ENCODE results near the gene ANXA6.
A peak's percentile ranks its signal among the peaks of the same experiment; 100 is the strongest.

Gene ANXA6

GRCh38 chr5:151168602-151169344 lies 11.2 kb upstream of the ANXA6 start:
- no peaks in the 10 kb centered on the region for H3K27me3 Mint-ChIP-seq
- peaks cover 33% of the 10 kb centered on the region for H3K4me1 Mint-ChIP-seq (ENCODE audit: low read depth)
- no peak overlapping the region for H3K4me3 Mint-ChIP-seq
- H3K9me3 Mint-ChIP-seq (ENCODE audit: low read depth): no peaks in the 10 kb centered on the region
- H3K27ac Mint-ChIP-seq: peak overlapping the region; percentile 54
- H3K36me3 Mint-ChIP-seq: no peaks in the 10 kb centered on the region

- Mint-ChIP-seq H3K4me1 (ENCODE audit: low read depth) (peaks cover 33% of the 10 kb centered on the region), H3K27me3 (no peaks in the 10 kb centered on the region), H3K36me3 (no peaks in the 10 kb centered on the region), H3K27ac (no peak overlapping the region), H3K4me3 (no peak overlapping the region), H3K9me3 (ENCODE audit: low read depth) (no peaks in the 10 kb centered on the region)
Measured at GRCh38 chr5:151167022-151167421, 9.4 kb upstream of the ANXA6 start.

DNA sequence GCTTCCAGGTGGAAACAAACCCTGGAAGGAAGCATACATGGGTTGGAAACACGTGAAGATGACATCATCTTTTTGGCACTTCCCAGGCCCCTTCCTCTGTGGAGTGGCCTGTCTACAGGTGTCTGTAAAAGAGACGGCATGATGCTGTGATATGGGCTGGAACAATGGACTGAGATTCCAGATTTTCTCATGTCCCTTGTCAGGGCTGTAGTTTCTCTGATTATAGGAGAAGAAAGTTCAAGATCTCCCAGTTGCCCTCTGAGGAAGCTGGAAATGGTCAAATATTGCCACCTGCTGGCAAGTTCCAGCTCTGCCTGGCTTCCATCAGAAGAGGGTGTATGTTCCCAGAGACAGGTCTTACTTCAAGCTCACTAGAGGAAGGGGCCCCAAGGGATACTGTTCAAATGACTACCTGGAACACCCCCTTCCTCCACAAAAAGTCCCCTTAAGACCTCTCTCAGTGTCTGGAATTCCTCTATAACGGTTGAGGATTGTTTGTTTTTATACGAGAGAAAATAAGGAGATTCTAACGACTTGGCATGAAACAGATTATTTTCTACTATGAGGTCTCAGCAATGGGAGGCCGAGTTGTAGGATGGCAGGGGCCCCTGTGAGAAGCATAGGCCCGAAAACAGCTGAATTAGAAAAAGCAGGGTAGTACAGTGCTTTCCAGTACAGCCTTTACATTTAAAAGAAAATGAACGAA lies 7.3 kb upstream of the ANXA6 start:
- Mint-ChIP-seq H3K36me3 (no peaks in the 10 kb centered on the region), H3K27me3 (no peaks in the 10 kb centered on the region), H3K4me3 (no peak overlapping the region), H3K27ac (peak overlapping the region; percentile 22), H3K4me1 (ENCODE audit: low read depth) (peaks cover 21% of the 10 kb centered on the region), H3K9me3 (ENCODE audit: low read depth) (no peaks in the 10 kb centered on the region)

- Mint-ChIP-seq H3K27me3 (no peaks in the 10 kb centered on the region), H3K36me3 (no peaks in the 10 kb centered on the region), H3K4me1 (ENCODE audit: low read depth) (peaks cover 30% of the 10 kb centered on the region), H3K27ac (no peak overlapping the region), H3K9me3 (ENCODE audit: low read depth) (no peaks in the 10 kb centered on the region), H3K4me3 (no peak overlapping the region)
Measured at GRCh38 chr5:151162776-151163175, 5.2 kb upstream of the ANXA6 start.

GRCh38 chr5:151159649-151160373 lies 2.2 kb upstream of the ANXA6 start:
- Mint-ChIP-seq H3K36me3 (no peaks in the 10 kb centered on the region), H3K9me3 (ENCODE audit: low read depth) (no peaks in the 10 kb centered on the region), H3K4me1 (ENCODE audit: low read depth) (peaks cover 44% of the 10 kb centered on the region), H3K4me3 (peak overlapping the region; percentile 46), H3K27me3 (no peaks in the 10 kb centered on the region), H3K27ac (peak overlapping the region; percentile 68)

DNA sequence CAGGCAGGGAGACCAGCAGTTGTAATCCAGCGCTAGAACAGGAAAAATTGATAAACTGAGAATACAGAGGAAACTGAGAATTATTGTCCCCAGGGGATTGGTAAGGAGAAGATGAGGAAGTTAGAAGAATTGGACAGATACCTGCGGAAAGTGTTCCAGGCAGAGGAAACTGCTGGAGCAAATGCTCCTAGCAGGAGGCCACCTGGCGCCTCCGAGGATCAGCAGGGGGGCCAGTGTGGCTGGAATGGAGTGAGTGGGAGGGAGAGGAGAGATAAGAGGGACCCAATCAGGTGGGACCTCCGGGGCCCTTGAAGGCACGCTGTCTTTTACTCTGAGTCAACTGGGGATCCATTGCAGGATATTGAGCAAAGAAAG lies 695 bp upstream of the ANXA6 start:
- Mint-ChIP-seq H3K36me3 (peaks cover 3% of the 10 kb centered on the region), H3K27me3 (no peaks in the 10 kb centered on the region), H3K4me3 (peak overlapping the region; percentile 94), H3K9me3 (ENCODE audit: low read depth) (no peaks in the 10 kb centered on the region), H3K4me1 (ENCODE audit: low read depth) (peaks cover 51% of the 10 kb centered on the region), H3K27ac (peak overlapping the region; percentile 97)

- peaks cover 66% of the 10 kb centered on the region for H3K4me1 Mint-ChIP-seq (ENCODE audit: low read depth)
- H3K27me3 Mint-ChIP-seq: no peaks in the 10 kb centered on the region
- H3K4me3 Mint-ChIP-seq: peak overlapping the region; percentile 94
- no peaks in the 10 kb centered on the region for H3K9me3 Mint-ChIP-seq (ENCODE audit: low read depth)
- peaks cover 6% of the 10 kb centered on the region for H3K36me3 Mint-ChIP-seq
- H3K27ac Mint-ChIP-seq: peak overlapping the region; percentile 97
Measured at GRCh38 chr5:151156507-151157420, 815 bp downstream of the ANXA6 start.

DNA sequence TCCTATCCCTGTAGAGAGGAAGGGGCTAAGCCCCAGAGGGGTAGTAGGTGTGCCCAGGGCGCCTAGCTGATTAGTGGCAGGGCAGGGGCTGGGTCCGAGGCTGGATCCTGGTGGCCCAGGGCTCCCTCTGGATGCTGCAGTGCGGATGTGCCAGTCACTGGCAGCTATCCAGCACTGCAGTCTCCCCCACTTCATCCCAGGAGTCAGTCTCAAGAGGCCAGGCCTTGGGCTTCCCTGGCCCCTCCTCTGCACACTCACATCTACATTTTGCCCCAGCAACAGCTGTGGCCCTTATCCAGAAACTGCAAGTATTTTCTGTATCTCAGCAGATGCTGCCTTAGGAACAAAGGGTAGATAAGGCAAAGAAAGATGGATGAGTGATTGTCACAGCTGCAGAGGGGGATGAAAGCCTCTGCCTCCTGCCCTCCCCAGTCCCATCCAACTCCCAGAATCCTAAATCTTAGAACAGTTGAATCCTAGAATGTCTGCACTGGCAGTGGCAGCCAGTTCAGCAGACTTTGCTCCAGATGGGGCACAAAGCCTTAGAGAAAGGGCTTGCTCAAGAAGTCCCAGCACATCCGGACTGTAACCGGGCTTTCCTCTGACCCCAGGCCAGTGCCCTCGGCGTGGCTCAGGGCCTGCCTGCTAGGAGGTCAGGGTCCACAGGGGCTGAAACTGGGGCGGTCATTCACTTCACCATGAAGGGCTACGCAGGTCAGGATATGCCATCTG lies 1.6 kb downstream of the ANXA6 start:
- no peaks in the 10 kb centered on the region for H3K9me3 Mint-ChIP-seq (ENCODE audit: low read depth)
- peak overlapping the region; percentile 97 for H3K27ac Mint-ChIP-seq
- H3K36me3 Mint-ChIP-seq: peaks cover 8% of the 10 kb centered on the region
- peak overlapping the region; percentile 94 for H3K4me3 Mint-ChIP-seq
- peaks cover 74% of the 10 kb centered on the region for H3K4me1 Mint-ChIP-seq (ENCODE audit: low read depth)
- H3K27me3 Mint-ChIP-seq: no peaks in the 10 kb centered on the region

GRCh38 chr5:151154931-151155774 lies 2.4 kb downstream of the ANXA6 start:
- no peaks in the 10 kb centered on the region for H3K9me3 Mint-ChIP-seq (ENCODE audit: low read depth)

GRCh38 chr5:151153766-151154272 lies 3.8 kb downstream of the ANXA6 start:
- Mint-ChIP-seq H3K27ac (peak overlapping the region; percentile 97), H3K27me3 (no peaks in the 10 kb centered on the region), H3K36me3 (peaks cover 8% of the 10 kb centered on the region), H3K4me3 (peak overlapping the region; percentile 94), H3K4me1 (ENCODE audit: low read depth) (peaks cover 84% of the 10 kb centered on the region), H3K9me3 (ENCODE audit: low read depth) (no peaks in the 10 kb centered on the region)

More at GRCh38 chr5:151154931-151155774, 2.4 kb downstream of the ANXA6 start:
- H3K27me3 Mint-ChIP-seq: no peaks in the 10 kb centered on the region
- H3K4me1 Mint-ChIP-seq (ENCODE audit: low read depth): peaks cover 80% of the 10 kb centered on the region
- H3K4me3 Mint-ChIP-seq: peak overlapping the region; percentile 94
- peak overlapping the region; percentile 97 for H3K27ac Mint-ChIP-seq
- peaks cover 8% of the 10 kb centered on the region for H3K36me3 Mint-ChIP-seq

DNA sequence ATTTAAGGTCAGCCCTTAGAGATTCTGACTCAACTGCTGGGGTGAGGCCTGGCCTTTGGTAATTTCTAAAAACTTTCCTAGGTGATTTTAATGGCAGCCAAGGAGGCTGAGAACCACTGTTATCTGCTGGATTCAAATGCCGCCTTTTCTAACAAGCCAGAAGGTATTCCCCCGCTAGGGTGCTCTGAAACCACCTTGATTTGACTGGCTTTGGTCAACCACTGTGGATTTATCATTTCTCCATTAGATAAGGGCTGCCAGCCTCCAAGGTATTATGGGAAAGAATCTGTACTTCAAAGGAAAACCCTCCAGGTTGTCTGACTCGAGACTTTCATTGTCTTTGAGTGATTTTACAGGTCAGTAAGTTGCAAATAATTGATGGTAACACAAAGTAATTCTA lies 4.3 kb downstream of the ANXA6 start:
- Mint-ChIP-seq H3K9me3 (ENCODE audit: low read depth) (no peaks in the 10 kb centered on the region), H3K4me3 (peak overlapping the region; percentile 94), H3K27ac (peak overlapping the region; percentile 97), H3K4me1 (ENCODE audit: low read depth) (peaks cover 84% of the 10 kb centered on the region), H3K27me3 (no peaks in the 10 kb centered on the region), H3K36me3 (peaks cover 8% of the 10 kb centered on the region)

- H3K36me3 Mint-ChIP-seq: peaks cover 12% of the 10 kb centered on the region
- peaks cover 94% of the 10 kb centered on the region for H3K4me1 Mint-ChIP-seq (ENCODE audit: low read depth)
- peak overlapping the region; percentile 83 for H3K4me3 Mint-ChIP-seq
- no peaks in the 10 kb centered on the region for H3K9me3 Mint-ChIP-seq (ENCODE audit: low read depth)
- H3K27ac Mint-ChIP-seq: peak overlapping the region; percentile 97
- H3K27me3 Mint-ChIP-seq: no peaks in the 10 kb centered on the region
Measured at GRCh38 chr5:151151793-151152192, 5.8 kb downstream of the ANXA6 start.

GRCh38 chr5:151151263-151151660 lies 6.3 kb downstream of the ANXA6 start:
- Mint-ChIP-seq H3K9me3 (ENCODE audit: low read depth) (no peaks in the 10 kb centered on the region), H3K4me3 (peak overlapping the region; percentile 83), H3K4me1 (ENCODE audit: low read depth) (peaks cover 97% of the 10 kb centered on the region), H3K27ac (peak overlapping the region; percentile 97), H3K36me3 (peaks cover 12% of the 10 kb centered on the region), H3K27me3 (no peaks in the 10 kb centered on the region)
